H1 (cell line): ENCODE results near the gene PLD5. TPM values are rescaled to one million over a fixed set of nuclear protein-coding genes. Genes with fewer than 3 reads are reported as not detected.

Experiments
- CTCF ChIA-PET: fragments of 300-600 bp; sonication (Branson Sonifier 250); formaldehyde crosslinking; loops from one replicate; lab custom pipeline; 2021; ENCODE audit not compliant: partially characterized antibody; lab: Charles Lee
- POLR2A ChIA-PET: fragments of 300-600 bp; sonication (Branson Sonifier 250); formaldehyde crosslinking; loops from one replicate; lab custom pipeline; 2021; ENCODE audit warnings: inconsistent platforms; ENCODE audit not compliant: partially characterized antibody; lab: Charles Lee
- DNase-seq, 2 experiments: peaks; one replicate each; pipeline versions ENCODE4 v3.0.0 to v3.0.0-alpha.2; 2010 to 2022; ENCODE audit warnings: low spot score in 2 of 2, low read depth in 1 of 2, mixed read lengths in 1 of 2
- FAIRE-seq: peaks from 2 replicates; lab custom pipeline; 2011; peaks lifted over from hg19 to GRCh38; lab: Jason Lieb, UNC
- H2AFZ ChIP-seq: 2 replicates; pipeline ENCODE4 v1.8.1; 2012; ENCODE audit warnings: low read length, inconsistent platforms
- H2AK5ac ChIP-seq: 2 replicates; pipeline ENCODE4 v1.6.1; 2013; ENCODE audit warnings: low read depth, low read length
- H2BK120ac ChIP-seq: replicated peaks from 2 replicates; pipeline ENCODE3; 2013; ENCODE audit warnings: low read depth, low read length, inconsistent platforms
- H2BK12ac ChIP-seq: 2 replicates; pipeline ENCODE4 v1.6.1; 2013; ENCODE audit warnings: low read depth, low read length
- H2BK15ac ChIP-seq: 2 replicates; pipeline ENCODE4 v1.6.1; 2013; ENCODE audit warnings: low read length
- H2BK20ac ChIP-seq: 2 replicates; pipeline ENCODE4 v1.6.1; 2013; ENCODE audit warnings: low read length
- H2BK5ac ChIP-seq: 2 replicates; pipeline ENCODE4 v1.6.1; 2013; ENCODE audit warnings: low read depth, low read length
- H3K14ac ChIP-seq: 2 replicates; pipeline ENCODE4 v1.6.1; 2013; ENCODE audit warnings: inconsistent platforms; ENCODE audit not compliant: insufficient read length
- H3K18ac ChIP-seq: 2 replicates; pipeline ENCODE4 v1.6.1; 2013; ENCODE audit warnings: low read length; ENCODE audit errors: extremely low read depth
- H3K23ac ChIP-seq: 2 replicates; pipeline ENCODE4 v1.6.1; 2013; ENCODE audit warnings: inconsistent platforms; ENCODE audit not compliant: insufficient read length
- H3K23me2 ChIP-seq: 2 replicates; pipeline ENCODE4 v1.6.1; 2013; ENCODE audit warnings: low read depth, low read length
- H3K27ac ChIP-seq: 2 replicates; pipeline ENCODE4 v1.6.1; 2011; ENCODE audit warnings: low read depth, low read length, inconsistent platforms
- H3K27me3 ChIP-seq, 4 experiments: replicated peaks in 1 of 4; 1 replicate in 1 of 4; 2 replicates in 3 of 4; pipeline versions ENCODE4 v1.6.1 to v1.8.1; 2011 to 2013; ENCODE audit warnings: low read length in 3 of 4, mild to moderate bottlenecking in 3 of 4, inconsistent platforms in 2 of 4, mixed read lengths in 2 of 4, moderate library complexity in 1 of 4; ENCODE audit not compliant: control insufficient read depth in 3 of 4, insufficient read depth in 3 of 4; ENCODE audit errors: extremely low read depth in 1 of 4
- H3K36me3 ChIP-seq, 4 experiments: 2 replicates each; pipeline versions ENCODE4 v1.6.1 to v1.8.1; 2011 to 2013; ENCODE audit warnings: mild to moderate bottlenecking in 4 of 4, low read length in 3 of 4, moderate library complexity in 2 of 4, control low read depth in 1 of 4, inconsistent platforms in 1 of 4; ENCODE audit not compliant: insufficient read depth in 4 of 4, control insufficient read depth in 2 of 4
- H3K4ac ChIP-seq: replicated peaks from 2 replicates; pipeline ENCODE3; 2013; ENCODE audit warnings: low read length, low read depth, mixed read lengths, inconsistent platforms; ENCODE audit not compliant: insufficient read length
- H3K4me1 ChIP-seq, 4 experiments: replicated peaks in 1 of 4; 1 replicate in 1 of 4; 2 replicates in 3 of 4; pipeline versions ENCODE4 v1.6.1 to v1.8.1; 2011 to 2013; ENCODE audit warnings: low read length in 3 of 4, inconsistent platforms in 2 of 4, mixed read lengths in 1 of 4; ENCODE audit not compliant: insufficient read depth in 4 of 4, control insufficient read depth in 3 of 4
- H3K4me2 ChIP-seq, 2 experiments: 2 replicates each; pipeline versions ENCODE4 v1.6.1 to v1.8.1; 2011 to 2013; ENCODE audit warnings: low read depth in 2 of 2, low read length in 2 of 2, control low read depth in 1 of 2, inconsistent platforms in 1 of 2, mild to moderate bottlenecking in 1 of 2; ENCODE audit not compliant: insufficient read depth in 1 of 2
- H3K4me3 ChIP-seq, 4 experiments: fragments of 200-600, 300-600 bp in 1 of 4; sonication (generic), shearing (Covaris generic), sonication (Bioruptor Twin) in 1 of 4; 2 replicates each; pipeline versions ENCODE4 v1.5.1 to v1.8.1; 2011 to 2016; ENCODE audit warnings: low read length in 4 of 4, low read depth in 3 of 4, control low read depth in 2 of 4, inconsistent platforms in 2 of 4, mild to moderate bottlenecking in 2 of 4, mixed read lengths in 1 of 4, moderate library complexity in 1 of 4; ENCODE audit not compliant: insufficient read depth in 2 of 4; ENCODE audit errors: extremely low read depth in 1 of 4
- H3K56ac ChIP-seq: replicated peaks from 2 replicates; pipeline ENCODE3; 2013; ENCODE audit warnings: low read depth, mild to moderate bottlenecking, mixed read lengths, low read length, inconsistent platforms; ENCODE audit not compliant: insufficient read length
- H3K79me1 ChIP-seq: 2 replicates; pipeline ENCODE4 v1.6.1; 2013; ENCODE audit warnings: low read depth, low read length, control low read depth
- H3K79me2 ChIP-seq, 2 experiments: 2 replicates each; pipeline versions ENCODE4 v1.6.1 to v1.8.1; 2012 to 2013; ENCODE audit warnings: low read length in 2 of 2, mild to moderate bottlenecking in 2 of 2, inconsistent platforms in 1 of 2; ENCODE audit not compliant: insufficient read depth in 2 of 2, control insufficient read depth in 1 of 2
- H3K9ac ChIP-seq, 4 experiments: replicated peaks in 1 of 4; 1 replicate in 1 of 4; 2 replicates in 3 of 4; pipeline versions ENCODE4 v1.6.1 to v1.8.1; 2011 to 2013; ENCODE audit warnings: low read depth in 3 of 4, low read length in 3 of 4, control low read depth in 2 of 4, mild to moderate bottlenecking in 2 of 4, moderate library complexity in 2 of 4, inconsistent platforms in 1 of 4; ENCODE audit errors: extremely low read depth in 1 of 4
- H3K9me3 ChIP-seq, 2 experiments: 2 replicates each; pipeline versions ENCODE4 v1.6.1 to v1.8.1; 2012 to 2013; ENCODE audit warnings: mild to moderate bottlenecking in 2 of 2, moderate library complexity in 2 of 2, control low read depth in 1 of 2, inconsistent platforms in 1 of 2, low read depth in 1 of 2, low read length in 1 of 2, mixed read lengths in 1 of 2; ENCODE audit not compliant: insufficient read depth in 2 of 2
- H4K20me1 ChIP-seq, 2 experiments: replicated peaks in 1 of 2; 2 replicates each; pipeline versions ENCODE3 to v1.8.1; 2011 to 2013; ENCODE audit warnings: inconsistent platforms in 2 of 2, low read length in 2 of 2, mild to moderate bottlenecking in 1 of 2; ENCODE audit not compliant: insufficient read depth in 2 of 2, control insufficient read depth in 1 of 2
- H4K5ac ChIP-seq: 2 replicates; pipeline ENCODE4 v1.6.1; 2013; ENCODE audit warnings: low read length, low read depth, mixed read lengths, inconsistent platforms; ENCODE audit not compliant: insufficient read length
- H4K8ac ChIP-seq: 2 replicates; pipeline ENCODE4 v1.8.0; 2013; ENCODE audit warnings: mild to moderate bottlenecking, moderate library complexity, low read length, inconsistent platforms; ENCODE audit not compliant: insufficient read depth; ENCODE audit errors: extremely low read depth
- H4K91ac ChIP-seq: replicated peaks from 2 replicates; pipeline ENCODE3; 2013; ENCODE audit warnings: low read length, mixed read lengths, inconsistent platforms; ENCODE audit not compliant: insufficient read length
- ASH2L ChIP-seq: fragments of 200-600, 300-600 bp; sonication (generic); IDR thresholded peaks from one replicate; pipeline ENCODE4 v1.7.1; 2017; ENCODE audit warnings: low read length
- ATF3 ChIP-seq: IDR thresholded peaks from 2 replicates; pipeline ENCODE4 v1.6.1; 2011; ENCODE audit warnings: low read depth, mild to moderate bottlenecking, low read length; ENCODE audit not compliant: insufficient read depth
- BRCA1 ChIP-seq: IDR thresholded peaks from 2 replicates; pipeline ENCODE4 v1.6.1; 2012; ENCODE audit warnings: low read depth, low read length, improper control_type of control experiment
- CBX8 ChIP-seq: fragments of 300-800, 300-1000 bp; sonication (generic); IDR thresholded peaks from 2 replicates; pipeline ENCODE4 v1.7.1; 2016; ENCODE audit warnings: low read depth, low read length, borderline replicate concordance
- CREB1 ChIP-seq: IDR thresholded peaks from 2 replicates; pipeline ENCODE4 v1.6.1; 2012; ENCODE audit warnings: inconsistent platforms
- EGR1 ChIP-seq: IDR thresholded peaks from 2 replicates; pipeline ENCODE4 v1.6.1; 2011; ENCODE audit warnings: low read depth, low read length, borderline replicate concordance
- EP300 ChIP-seq, 2 experiments: IDR thresholded peaks; 1 replicate in 1 of 2; 2 replicates in 1 of 2; pipeline ENCODE4 v1.6.1; 2011 to 2012; ENCODE audit warnings: low read depth in 2 of 2, low read length in 2 of 2, mild to moderate bottlenecking in 2 of 2, borderline replicate concordance in 1 of 2, inconsistent platforms in 1 of 2, moderate library complexity in 1 of 2
- JUND ChIP-seq: IDR thresholded peaks from 2 replicates; pipeline ENCODE4 v1.6.1; 2011; ENCODE audit warnings: mild to moderate bottlenecking, improper control_type of control experiment, low read length
- POU5F1 ChIP-seq: IDR thresholded peaks from 2 replicates; pipeline ENCODE4 v1.6.1; 2011; ENCODE audit warnings: low read depth, mild to moderate bottlenecking, low read length, moderate library complexity
- RNF2 ChIP-seq: fragments of 200-900, 300-1000 bp; sonication (generic); IDR thresholded peaks from 2 replicates; pipeline ENCODE4 v1.7.1; 2016; ENCODE audit warnings: borderline replicate concordance, low read depth, mild to moderate bottlenecking, antibody characterized with exemption, low read length; ENCODE audit not compliant: poor library complexity, severe bottlenecking; ENCODE audit errors: missing control alignments
- SIX5 ChIP-seq: IDR thresholded peaks from 2 replicates; pipeline ENCODE4 v1.6.1; 2011; ENCODE audit warnings: mild to moderate bottlenecking, low read depth, low read length
- SP1 ChIP-seq: IDR thresholded peaks from 2 replicates; pipeline ENCODE4 v1.6.1; 2011; ENCODE audit warnings: low read depth, low read length
- SP4 ChIP-seq: IDR thresholded peaks from 2 replicates; pipeline ENCODE4 v1.6.1; 2012; ENCODE audit warnings: low read length, inconsistent platforms
- TAF7 ChIP-seq: optimal IDR thresholded peaks from 2 replicates; pipeline ENCODE3; 2011; ENCODE audit warnings: low read depth, mild to moderate bottlenecking, inconsistent platforms, low read length, moderate library complexity, borderline replicate concordance
- WGBS, 2 experiments: shearing (Covaris generic) in 1 of 2; methylation state at CpG; one replicate each; pipeline versions ENCODE4 v1.1.6 to v1.1.7; 2013 to 2015; ENCODE audit warnings: low lambda C conversion rate in 2 of 2, mixed read lengths in 2 of 2, inconsistent platforms in 1 of 2, low coverage in 1 of 2, missing lambda C conversion rate in 1 of 2; ENCODE audit not compliant: insufficient replicate concordance in 2 of 2, insufficient coverage in 1 of 2, insufficient read length in 1 of 2; ENCODE audit errors: extremely low coverage in 1 of 2, missing lambda C conversion rate in 1 of 2; 5-methylcytosine and 5-hydroxymethylcytosine counted together
- polyA plus RNA-seq, 7 experiments: library from polyadenylated mRNA; depleted of rRNA in 3 of 7; stranded (reverse) in 5 of 7; unstranded in 2 of 7; fragments of >200 nt in 5 of 7; fragments of 200-250 nt in 2 of 7; gene quantifications; 1 replicate in 5 of 7; 2 replicates in 1 of 7; 4 replicates in 1 of 7; pipeline versions ENCODE4 v1.2.1 to v1.2.3, GENCODE V29; 2011 to 2013; ENCODE audit warnings: missing spikeins in 2 of 7, mixed read lengths in 2 of 7
- total RNA-seq: library from RNA; stranded (reverse); fragmentation: NEBNext Ultra II Directional; extraction: Animal tissue kit (Norgen Biotek cat#: 25700); gene quantifications from 2 replicates; pipeline ENCODE4 v1.2.1, GENCODE V29; 2021

PLD5 gene
- total and polyA plus RNA-seq, 2 of the 8 experiments (the other 6 are each of a cell fraction or from before 2014, with no cell fraction given), result 0.86 to 8.5 TPM

- no peaks in the 10 kb centered on the region for H3K23me2 ChIP-seq
- H4K5ac ChIP-seq, result no peak overlapping the region
- H3K79me1 ChIP-seq, result no peaks in the 10 kb centered on the region
- no peak overlapping the region for H2BK120ac ChIP-seq
- no peaks in the 10 kb centered on the region for H3K27me3 ChIP-seq
- no peaks in the 10 kb centered on the region for H3K36me3 ChIP-seq
- no peaks in the 10 kb centered on the region for H4K20me1 ChIP-seq
- H4K91ac ChIP-seq, result no peak overlapping the region
- H3K4me3 ChIP-seq, result no peak overlapping the region
- 89% methylated on average over 5 of the region's 5 CpGs; no CpG with 5 or more reads in 1 of the 2 experiments for WGBS, 2 experiments
- H4K8ac ChIP-seq, result no peak overlapping the region
- DNase-seq (no peak), FAIRE-seq (no peak)
- H3K27ac ChIP-seq, result no peak overlapping the region
- CTCF ChIA-PET, result interaction anchor here (1.6 kb wide), 1 partner anchor 22 kb away, joined by 3 read pairs; no protein-coding TSS in a partner anchor
- no peak overlapping the region for H2AFZ ChIP-seq
- H3K4ac ChIP-seq, result no peak overlapping the region
- H3K9me3 ChIP-seq, result no peaks in the 10 kb centered on the region
- no peak overlapping the region for H3K4me2 ChIP-seq
- H3K79me2 ChIP-seq, result no peaks in the 10 kb centered on the region
- H3K23ac ChIP-seq, result no peak overlapping the region
- H3K56ac ChIP-seq, result no peak overlapping the region
- H2AK5ac ChIP-seq, result no peak overlapping the region
- H3K18ac ChIP-seq, result no peak overlapping the region
- H2BK5ac ChIP-seq, result no peak overlapping the region
- no peak overlapping the region for H2BK20ac ChIP-seq
- H3K9ac ChIP-seq, result no peak overlapping the region
- POLR2A ChIA-PET, result no interaction called here
- H2BK12ac ChIP-seq, result no peak overlapping the region
- H3K4me1 ChIP-seq, result 0 out of 7 replicates have a peak, but pooled peaks cover 0 to 2% (median 0%) of the 10 kb centered on the region in 4 experiments
- no peak overlapping the region for H3K14ac ChIP-seq
- no peak overlapping the region for H2BK15ac ChIP-seq
- no peak for TF ChIP-seq TAF7
- no peak for TF ChIP-seq ATF3
- no peak for TF ChIP-seq ASH2L
- no peak for TF ChIP-seq EGR1
- TF ChIP-seq CREB1, result no peak
- TF ChIP-seq JUND, result no peak
- no peak for TF ChIP-seq BRCA1
- TF ChIP-seq SP1, result no peak
- TF ChIP-seq EP300 (IDR thresholded peaks at IDR 0.05; ENCODE audit: borderline replicate concordance in 1 of 2, low read depth in 2 of 2, low read length in 2 of 2), result no peak
- TF ChIP-seq CBX8, result no peak
- no peak for TF ChIP-seq RNF2
- no peak for TF ChIP-seq SP4
- no peak for TF ChIP-seq POU5F1
- TF ChIP-seq SIX5, result no peak
These were observed 126.1 kb downstream of the PLD5 start for GRCh38 chr1:242398351-242398750.
